ENCODE results near the gene ZNF724. TPM values are rescaled to one million over a fixed set of nuclear protein-coding genes. Genes with fewer than 3 reads are reported as not detected.

The ZNF724 gene
- total and polyA plus RNA-seq, 2 of the 13 experiments (the other 11 are each of a cell fraction or from before 2014, with no cell fraction given): 1.5 to 15.0 TPM

DNA sequence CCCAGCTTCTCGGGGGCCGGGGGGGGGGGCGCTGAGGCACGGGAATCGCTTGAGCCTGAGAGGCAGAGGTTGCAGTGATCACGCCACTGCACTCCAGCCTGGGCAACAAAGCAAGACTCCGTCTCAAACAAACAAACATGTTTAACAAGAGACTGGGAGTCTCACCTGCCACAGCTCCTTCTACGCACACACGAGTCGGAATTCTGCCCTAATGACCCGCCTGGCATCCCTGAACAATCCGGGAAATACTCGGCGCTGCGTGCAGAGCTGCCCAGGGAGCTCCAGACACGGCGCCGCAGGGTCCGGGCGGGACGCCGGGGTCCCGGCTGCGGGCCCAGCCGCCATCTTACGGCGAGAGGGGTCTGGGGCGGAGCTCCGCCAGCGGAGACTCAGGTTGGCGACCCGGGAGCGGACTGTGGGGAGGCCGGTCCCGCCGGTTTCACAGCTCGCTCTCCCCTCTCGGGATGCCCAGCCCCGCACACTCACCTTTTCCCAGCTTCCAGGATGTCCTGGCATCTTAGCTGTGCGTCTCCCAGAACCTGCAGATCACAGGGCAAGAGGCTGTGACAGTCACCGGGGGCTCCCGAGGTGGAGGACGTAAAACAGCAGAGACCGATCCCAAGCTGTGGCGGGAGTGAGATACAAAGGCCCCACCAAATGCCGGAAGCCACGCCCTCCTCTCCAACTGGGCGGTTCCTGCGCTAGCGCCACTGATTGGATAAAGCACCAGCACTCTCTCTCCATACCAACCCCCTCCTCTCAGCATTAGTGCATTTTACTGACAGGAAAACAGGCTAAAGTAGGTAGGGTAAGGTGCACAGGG, 23.6 kb upstream of the ZNF724 start (continued):
- TF ChIP-seq, protein P1, sequence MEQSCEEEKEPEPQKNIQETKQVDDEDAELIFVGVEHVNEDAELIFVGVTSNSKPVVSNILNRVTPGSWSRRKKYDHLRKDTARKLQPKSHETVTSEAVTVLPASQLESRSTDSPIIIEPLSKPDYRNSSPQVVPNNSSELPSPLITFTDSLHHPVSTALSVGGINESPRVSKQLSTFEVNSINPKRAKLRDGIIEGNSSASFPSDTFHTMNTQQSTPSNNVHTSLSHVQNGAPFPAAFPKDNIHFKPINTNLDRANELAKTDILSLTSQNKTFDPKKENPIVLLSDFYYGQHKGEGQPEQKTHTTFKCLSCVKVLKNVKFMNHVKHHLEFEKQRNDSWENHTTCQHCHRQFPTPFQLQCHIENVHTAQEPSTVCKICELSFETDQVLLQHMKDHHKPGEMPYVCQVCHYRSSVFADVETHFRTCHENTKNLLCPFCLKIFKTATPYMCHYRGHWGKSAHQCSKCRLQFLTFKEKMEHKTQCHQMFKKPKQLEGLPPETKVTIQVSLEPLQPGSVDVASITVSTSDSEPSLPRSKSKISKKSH (CRISPR knock-in tag; IDR thresholded peaks at IDR 0.05; ENCODE audit: borderline replicate concordance): peak; percentile 37; the same call in 1 of the 2 replicates
- no peak for TF ChIP-seq RFX1 (IDR thresholded peaks at IDR 0.05)
- no peak for TF ChIP-seq TP53 (CRISPR knock-in tag; conservative IDR thresholded peaks at IDR 0.05)
- TF ChIP-seq, protein P2, sequence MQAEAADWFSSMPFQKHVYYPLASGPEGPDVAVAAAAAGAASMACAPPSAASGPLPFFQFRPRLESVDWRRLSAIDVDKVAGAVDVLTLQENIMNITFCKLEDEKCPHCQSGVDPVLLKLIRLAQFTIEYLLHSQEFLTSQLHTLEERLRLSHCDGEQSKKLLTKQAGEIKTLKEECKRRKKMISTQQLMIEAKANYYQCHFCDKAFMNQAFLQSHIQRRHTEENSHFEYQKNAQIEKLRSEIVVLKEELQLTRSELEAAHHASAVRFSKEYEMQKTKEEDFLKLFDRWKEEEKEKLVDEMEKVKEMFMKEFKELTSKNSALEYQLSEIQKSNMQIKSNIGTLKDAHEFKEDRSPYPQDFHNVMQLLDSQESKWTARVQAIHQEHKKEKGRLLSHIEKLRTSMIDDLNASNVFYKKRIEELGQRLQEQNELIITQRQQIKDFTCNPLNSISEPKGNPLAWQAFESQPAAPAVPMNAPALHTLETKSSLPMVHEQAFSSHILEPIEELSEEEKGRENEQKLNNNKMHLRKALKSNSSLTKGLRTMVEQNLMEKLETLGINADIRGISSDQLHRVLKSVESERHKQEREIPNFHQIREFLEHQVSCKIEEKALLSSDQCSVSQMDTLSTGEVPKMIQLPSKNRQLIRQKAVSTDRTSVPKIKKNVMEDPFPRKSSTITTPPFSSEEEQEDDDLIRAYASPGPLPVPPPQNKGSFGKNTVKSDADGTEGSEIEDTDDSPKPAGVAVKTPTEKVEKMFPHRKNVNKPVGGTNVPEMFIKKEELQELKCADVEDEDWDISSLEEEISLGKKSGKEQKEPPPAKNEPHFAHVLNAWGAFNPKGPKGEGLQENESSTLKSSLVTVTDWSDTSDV (CRISPR knock-in tag; IDR thresholded peaks at IDR 0.05): no peak
- TF ChIP-seq ZNF160 (CRISPR knock-in tag; IDR thresholded peaks at IDR 0.05): no peak
- no peak for TF ChIP-seq ZNF251 (CRISPR knock-in tag; IDR thresholded peaks at IDR 0.05)
- TF ChIP-seq, protein P3, sequence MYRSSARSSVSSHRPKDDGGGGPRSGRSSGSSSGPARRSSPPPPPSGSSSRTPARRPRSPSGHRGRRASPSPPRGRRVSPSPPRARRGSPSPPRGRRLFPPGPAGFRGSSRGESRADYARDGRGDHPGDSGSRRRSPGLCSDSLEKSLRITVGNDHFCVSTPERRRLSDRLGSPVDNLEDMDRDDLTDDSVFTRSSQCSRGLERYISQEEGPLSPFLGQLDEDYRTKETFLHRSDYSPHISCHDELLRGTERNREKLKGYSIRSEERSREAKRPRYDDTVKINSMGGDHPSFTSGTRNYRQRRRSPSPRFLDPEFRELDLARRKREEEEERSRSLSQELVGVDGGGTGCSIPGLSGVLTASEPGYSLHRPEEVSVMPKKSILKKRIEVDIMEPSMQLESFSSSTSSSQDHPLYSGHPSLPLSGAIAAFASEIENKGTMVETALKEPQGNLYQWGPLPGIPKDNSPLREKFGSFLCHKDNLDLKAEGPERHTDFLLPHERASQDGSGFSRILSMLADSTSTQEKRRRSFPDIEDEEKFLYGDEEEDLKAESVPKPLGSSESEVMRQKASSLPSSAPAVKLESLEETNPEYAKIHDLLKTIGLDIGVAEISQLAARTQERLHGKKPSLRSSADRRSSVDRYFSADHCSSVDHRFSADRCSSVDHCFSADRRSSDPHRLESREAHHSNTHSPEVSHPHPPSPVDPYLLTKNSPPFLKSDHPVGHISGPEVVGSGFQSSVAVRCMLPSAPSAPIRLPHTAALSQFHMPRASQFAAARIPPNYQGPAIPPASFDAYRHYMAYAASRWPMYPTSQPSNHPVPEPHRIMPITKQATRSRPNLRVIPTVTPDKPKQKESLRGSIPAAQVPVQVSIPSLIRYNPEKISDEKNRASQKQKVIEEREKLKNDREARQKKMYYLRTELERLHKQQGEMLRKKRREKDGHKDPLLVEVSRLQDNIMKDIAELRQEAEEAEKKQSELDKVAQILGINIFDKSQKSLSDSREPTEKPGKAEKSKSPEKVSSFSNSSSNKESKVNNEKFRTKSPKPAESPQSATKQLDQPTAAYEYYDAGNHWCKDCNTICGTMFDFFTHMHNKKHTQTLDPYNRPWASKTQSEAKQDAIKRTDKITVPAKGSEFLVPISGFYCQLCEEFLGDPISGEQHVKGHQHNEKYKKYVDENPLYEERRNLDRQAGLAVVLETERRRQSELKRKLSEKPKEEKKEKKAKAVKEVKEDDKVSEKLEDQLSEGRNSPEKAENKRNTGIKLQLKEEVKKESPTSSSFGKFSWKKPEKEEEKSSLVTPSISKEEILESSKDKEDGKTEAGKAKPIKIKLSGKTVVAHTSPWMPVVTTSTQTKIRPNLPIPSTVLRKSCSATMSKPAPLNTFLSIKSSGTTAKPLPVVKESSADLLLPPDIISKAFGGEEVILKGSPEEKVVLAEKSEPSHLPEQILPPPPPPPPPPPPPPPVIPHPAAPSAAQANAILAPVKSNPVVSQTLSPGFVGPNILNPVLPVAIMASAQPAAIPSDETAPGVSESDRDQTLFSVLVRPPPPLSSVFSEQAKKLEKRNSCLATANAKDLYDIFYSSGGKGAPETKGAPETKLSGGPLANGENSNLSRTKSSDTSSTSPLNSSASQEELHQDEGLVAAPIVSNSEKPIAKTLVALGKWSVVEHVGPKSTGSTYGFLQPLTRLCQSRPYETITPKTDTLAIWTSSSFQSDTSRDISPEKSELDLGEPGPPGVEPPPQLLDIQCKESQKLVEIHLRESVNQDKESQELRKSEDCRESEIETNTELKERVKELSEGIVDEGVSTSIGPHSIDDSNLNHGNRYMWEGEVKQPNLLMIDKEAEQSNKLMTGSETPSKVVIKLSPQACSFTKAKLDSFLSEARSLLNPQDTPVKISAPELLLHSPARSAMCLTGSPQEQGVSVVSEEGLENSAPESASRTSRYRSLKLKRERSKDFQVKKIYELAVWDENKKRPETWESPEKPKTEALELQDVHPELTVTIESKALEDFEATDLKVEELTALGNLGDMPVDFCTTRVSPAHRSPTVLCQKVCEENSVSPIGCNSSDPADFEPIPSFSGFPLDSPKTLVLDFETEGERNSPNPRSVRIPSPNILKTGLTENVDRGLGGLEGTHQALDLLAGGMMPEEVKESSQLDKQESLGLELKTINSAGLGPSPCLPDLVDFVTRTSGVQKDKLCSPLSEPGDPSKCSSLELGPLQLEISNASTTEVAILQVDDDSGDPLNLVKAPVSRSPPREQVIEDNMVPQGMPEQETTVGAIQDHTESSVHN (CRISPR knock-in tag; IDR thresholded peaks at IDR 0.05): 0 out of 2 replicates have a peak, but pooled peaks have one; percentile 52
- no peak for TF ChIP-seq LCORL (IDR thresholded peaks at IDR 0.05)
- TF ChIP-seq LCORL (CRISPR knock-in tag; IDR thresholded peaks at IDR 0.05): peak; percentile 38; the same call in 1 of the 2 replicates
- TF ChIP-seq, protein P4, sequence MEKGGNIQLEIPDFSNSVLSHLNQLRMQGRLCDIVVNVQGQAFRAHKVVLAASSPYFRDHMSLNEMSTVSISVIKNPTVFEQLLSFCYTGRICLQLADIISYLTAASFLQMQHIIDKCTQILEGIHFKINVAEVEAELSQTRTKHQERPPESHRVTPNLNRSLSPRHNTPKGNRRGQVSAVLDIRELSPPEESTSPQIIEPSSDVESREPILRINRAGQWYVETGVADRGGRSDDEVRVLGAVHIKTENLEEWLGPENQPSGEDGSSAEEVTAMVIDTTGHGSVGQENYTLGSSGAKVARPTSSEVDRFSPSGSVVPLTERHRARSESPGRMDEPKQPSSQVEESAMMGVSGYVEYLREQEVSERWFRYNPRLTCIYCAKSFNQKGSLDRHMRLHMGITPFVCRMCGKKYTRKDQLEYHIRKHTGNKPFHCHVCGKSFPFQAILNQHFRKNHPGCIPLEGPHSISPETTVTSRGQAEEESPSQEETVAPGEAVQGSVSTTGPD (CRISPR knock-in tag; IDR thresholded peaks at IDR 0.05): no peak
- TF ChIP-seq, protein P5, sequence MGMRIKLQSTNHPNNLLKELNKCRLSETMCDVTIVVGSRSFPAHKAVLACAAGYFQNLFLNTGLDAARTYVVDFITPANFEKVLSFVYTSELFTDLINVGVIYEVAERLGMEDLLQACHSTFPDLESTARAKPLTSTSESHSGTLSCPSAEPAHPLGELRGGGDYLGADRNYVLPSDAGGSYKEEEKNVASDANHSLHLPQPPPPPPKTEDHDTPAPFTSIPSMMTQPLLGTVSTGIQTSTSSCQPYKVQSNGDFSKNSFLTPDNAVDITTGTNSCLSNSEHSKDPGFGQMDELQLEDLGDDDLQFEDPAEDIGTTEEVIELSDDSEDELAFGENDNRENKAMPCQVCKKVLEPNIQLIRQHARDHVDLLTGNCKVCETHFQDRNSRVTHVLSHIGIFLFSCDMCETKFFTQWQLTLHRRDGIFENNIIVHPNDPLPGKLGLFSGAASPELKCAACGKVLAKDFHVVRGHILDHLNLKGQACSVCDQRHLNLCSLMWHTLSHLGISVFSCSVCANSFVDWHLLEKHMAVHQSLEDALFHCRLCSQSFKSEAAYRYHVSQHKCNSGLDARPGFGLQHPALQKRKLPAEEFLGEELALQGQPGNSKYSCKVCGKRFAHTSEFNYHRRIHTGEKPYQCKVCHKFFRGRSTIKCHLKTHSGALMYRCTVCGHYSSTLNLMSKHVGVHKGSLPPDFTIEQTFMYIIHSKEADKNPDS (CRISPR knock-in tag; IDR thresholded peaks at IDR 0.05): no peak
